Measurements from ENCODE around the gene GATA3.

The GATA3 gene

GRCh38 chr10:8051109-8051821, 3.2 kb upstream of the GATA3 start:
- no peak for DNase-seq (ENCODE audit: low read depth in 2 of 2)

GRCh38 chr10:8051851-8052257, 2.6 kb upstream of the GATA3 start:
- DNase-seq (ENCODE audit: low read depth in 2 of 2): no peak

- no peak for DNase-seq (ENCODE audit: low read depth in 2 of 2)
Measured at GRCh38 chr10:8052341-8052955, 2.0 kb upstream of the GATA3 start.

- DNase-seq (ENCODE audit: low read depth in 2 of 2): no peak
Measured at GRCh38 chr10:8052956-8053445, 1.5 kb upstream of the GATA3 start.

- DNase-seq (ENCODE audit: low read depth in 2 of 2): peak; percentile 95 to 98
Measured at GRCh38 chr10:8053446-8054243, 843 bp upstream of the GATA3 start.

- DNase-seq (ENCODE audit: low read depth in 2 of 2): no peak
Measured at GRCh38 chr10:8054244-8054493, 319 bp upstream of the GATA3 start.

- no peak for DNase-seq (ENCODE audit: low read depth in 2 of 2)
Measured at GRCh38 chr10:8055420-8056349, 1.2 kb downstream of the GATA3 start.

- DNase-seq (ENCODE audit: low read depth in 2 of 2): no peak
Measured at GRCh38 chr10:8056378-8056777, 1.9 kb downstream of the GATA3 start.

GRCh38 chr10:8056871-8057331, 2.4 kb downstream of the GATA3 start:
- no peak for DNase-seq (ENCODE audit: low read depth in 2 of 2)

- no peak for DNase-seq (ENCODE audit: low read depth in 2 of 2)
Measured at GRCh38 chr10:8057636-8058273, 3.3 kb downstream of the GATA3 start.

GRCh38 chr10:8058274-8059111, 4.0 kb downstream of the GATA3 start:
- DNase-seq (ENCODE audit: low read depth in 2 of 2): no peak

GRCh38 chr10:8059191-8059936, 4.9 kb downstream of the GATA3 start:
- DNase-seq (ENCODE audit: low read depth in 2 of 2): no peak

GRCh38 chr10:8060010-8060703, 5.7 kb downstream of the GATA3 start:
- DNase-seq (ENCODE audit: low read depth in 2 of 2): peak in 1 of 2 donors; percentile 76

- DNase-seq (ENCODE audit: low read depth in 2 of 2): no peak
Measured at GRCh38 chr10:8060704-8061121, 6.2 kb downstream of the GATA3 start.

GRCh38 chr10:8061274-8062211, 7.1 kb downstream of the GATA3 start:
- DNase-seq (ENCODE audit: low read depth in 2 of 2): no peak

- no peak for DNase-seq (ENCODE audit: low read depth in 2 of 2)
Measured at GRCh38 chr10:8063128-8063908, 8.8 kb downstream of the GATA3 start.

GRCh38 chr10:8063935-8064334, 9.4 kb downstream of the GATA3 start:
- DNase-seq (ENCODE audit: low read depth in 2 of 2): no peak

Measured in stimulated activated CD4-positive, alpha-beta T cell treated with anti-CD3 and anti-CD28 coated beads, Interleukin-4, amount 100 ng/mL, for 48 hours (primary cell).